GM12878 (cell line): Measurements from ENCODE around the gene CALD1.

Experiments used
- ATF7 ChIP-seq: fragments of 450-650 bp; IDR thresholded peaks from 2 replicates; pipeline ENCODE4 v1.6.1; 2016; ENCODE audit warnings: low read depth, mild to moderate bottlenecking
- CTCF ChIP-seq, 3 experiments: IDR thresholded peaks in 2 of 3; conservative IDR thresholded peaks in 1 of 3; 2 replicates each; pipeline ENCODE4 v1.5.1; 2011; ENCODE audit warnings: low read depth in 3 of 3, low read length in 3 of 3, mild to moderate bottlenecking in 3 of 3, control low read depth in 2 of 3, moderate library complexity in 2 of 3, inconsistent platforms in 1 of 3, mixed read lengths in 1 of 3; ENCODE audit not compliant: control insufficient read depth in 2 of 3, insufficient read depth in 1 of 3; ENCODE audit errors: extremely low read depth in 1 of 3

GRCh38 chr7:134962270-134962780 lies 182.9 kb downstream of the CALD1 start:
- no peak for TF ChIP-seq ATF7
- TF ChIP-seq CTCF (IDR thresholded peaks at IDR 0.05 in 2 of 3, conservative IDR thresholded peaks at IDR 0.05 in 1 of 3; ENCODE audit: control insufficient read depth in 2 of 3, extremely low read depth in 1 of 3, insufficient read depth in 1 of 3, low read depth in 3 of 3, low read length in 3 of 3): 0 out of 6 replicates have a peak, but pooled peaks of 1 of the 3 experiments have one; percentile 4
